ENCODE data around the gene PINLYP. TPM values are rescaled to one million over a fixed set of nuclear protein-coding genes. Genes with fewer than 3 reads are reported as not detected.

Gene PINLYP
- polyA plus RNA-seq, 1 of the 3 experiments (the other 2 are of a cell fraction): 5.5 TPM

- Histone ChIP-seq H3K36me3 (replicated peaks in 1 of 2; ENCODE audit: control insufficient read depth in 1 of 2, insufficient read depth in 2 of 2, low read length in 1 of 2) (peaks cover 0 to 3% of the 10 kb centered on the region in 2 experiments), H3K4me1 (ENCODE audit: control insufficient read depth in 1 of 2, insufficient read depth in 2 of 2, low read depth in 1 of 2, low read length in 1 of 2) (peaks cover 0 to 6% of the 10 kb centered on the region in 2 experiments; a peak in 1 of 4 replicates), H3K27ac (ENCODE audit: low read depth in 2 of 2, low read length in 1 of 2) (no peak overlapping the region), H3K79me2 (ENCODE audit: insufficient read depth) (no peaks in the 10 kb centered on the region; the same call in 1 of the 2 replicates), H3K9me3 (no peaks in the 10 kb centered on the region), H2AFZ (ENCODE audit: low read depth) (no peak overlapping the region), H3K9ac (no peak overlapping the region), H3K27me3 (ENCODE audit: insufficient read depth) (no peaks in the 10 kb centered on the region), H3K4me2 (no peak overlapping the region), H4K20me1 (ENCODE audit: insufficient read depth) (no peaks in the 10 kb centered on the region), H3F3A (replicated peaks; ENCODE audit: insufficient read depth) (peaks cover 4% of the 10 kb centered on the region), H3K9me2 (no peaks in the 10 kb centered on the region), H3K4me3 (ENCODE audit: low read depth in 2 of 2, low read length in 1 of 2) (no peak overlapping the region)
- CTCF ChIA-PET: no interaction called here
- POLR2A ChIA-PET: no interaction called here
- DNase-seq: no peak
- WGBS (ENCODE audit: low lambda C conversion rate): 95% methylated on average over 30 of the region's 30 CpGs
- TF ChIP-seq NRF1 (IDR thresholded peaks at IDR 0.05; ENCODE audit: low read depth, low read length) (no peak), TEAD4 (IDR thresholded peaks at IDR 0.05; ENCODE audit: borderline replicate concordance, insufficient read depth) (no peak), FOXM1 (IDR thresholded peaks at IDR 0.05; ENCODE audit: low read depth) (no peak), FOXJ3 (CRISPR knock-in tag; IDR thresholded peaks at IDR 0.05) (no peak), PBX3 (IDR thresholded peaks at IDR 0.05) (no peak), CHD2 (IDR thresholded peaks at IDR 0.05; ENCODE audit: low read length, partially characterized antibody) (no peak), RFX5 (IDR thresholded peaks at IDR 0.05; ENCODE audit: low read length) (no peak), ELF1 (IDR thresholded peaks at IDR 0.05) (no peak), MAX (IDR thresholded peaks at IDR 0.05; ENCODE audit: low read depth) (no peak), GATA2 (CRISPR knock-in tag; IDR thresholded peaks at IDR 0.05) (no peak), MXI1 (IDR thresholded peaks at IDR 0.05; ENCODE audit: low read depth, low read length) (no peak), EP300 (IDR thresholded peaks at IDR 0.05; ENCODE audit: borderline replicate concordance in 1 of 2, low read depth in 1 of 2, low read length in 1 of 2) (no peak), EZH2phosphoT487 (IDR thresholded peaks at IDR 0.05; ENCODE audit: borderline replicate concordance, low read depth) (no peak), FOSL2 (IDR thresholded peaks at IDR 0.05; ENCODE audit: borderline replicate concordance, low read depth) (no peak), GABPA (IDR thresholded peaks at IDR 0.05; ENCODE audit: low read depth) (no peak), RXRA (IDR thresholded peaks at IDR 0.05; ENCODE audit: borderline replicate concordance, low read depth) (no peak), TCF12 (IDR thresholded peaks at IDR 0.05) (no peak)
Measured at GRCh38 chr19:43624933-43625332, 49.3 kb downstream of the PINLYP start.

- peak; percentile 73 for DNase-seq
Measured at GRCh38 chr19:43625918-43626579, 50.4 kb downstream of the PINLYP start.

More at GRCh38 chr19:43625918-43626579, 50.4 kb downstream of the PINLYP start:
- H3K4me1 ChIP-seq (ENCODE audit: control insufficient read depth in 1 of 2, insufficient read depth in 2 of 2, low read depth in 1 of 2, low read length in 1 of 2): no peaks in the 10 kb centered on the region
- H4K20me1 ChIP-seq (ENCODE audit: insufficient read depth): no peaks in the 10 kb centered on the region
- 85% methylated on average over 25 of the region's 32 CpGs for WGBS (ENCODE audit: low lambda C conversion rate)
- H3K9me3 ChIP-seq: no peaks in the 10 kb centered on the region
- TF ChIP-seq GATA2 (CRISPR knock-in tag; IDR thresholded peaks at IDR 0.05): no peak
- TF ChIP-seq USF1 (IDR thresholded peaks at IDR 0.05; ENCODE audit: borderline replicate concordance, low read depth): no peak
- TF ChIP-seq SMC3 (IDR thresholded peaks at IDR 0.05; ENCODE audit: low read depth, low read length): no peak
- TF ChIP-seq USF2 (IDR thresholded peaks at IDR 0.05; ENCODE audit: borderline replicate concordance, low read depth, low read length): no peak
- TF ChIP-seq NFIC (IDR thresholded peaks at IDR 0.05; ENCODE audit: borderline replicate concordance): no peak
- TF ChIP-seq TEAD4 (IDR thresholded peaks at IDR 0.05; ENCODE audit: borderline replicate concordance, insufficient read depth): no peak
- TF ChIP-seq PBX3 (IDR thresholded peaks at IDR 0.05): no peak
- TF ChIP-seq EZH2phosphoT487 (IDR thresholded peaks at IDR 0.05; ENCODE audit: borderline replicate concordance, low read depth): no peak
- TF ChIP-seq YY1 (IDR thresholded peaks at IDR 0.05; ENCODE audit: low read depth): no peak
- no peak for TF ChIP-seq SIN3A (IDR thresholded peaks at IDR 0.05; ENCODE audit: borderline replicate concordance, low read depth, low read length)
- TF ChIP-seq TCF12 (IDR thresholded peaks at IDR 0.05): no peak
- POLR2A ChIA-PET: no interaction called here
- H3K27me3 ChIP-seq (ENCODE audit: insufficient read depth): no peaks in the 10 kb centered on the region
- no peak overlapping the region for H2AFZ ChIP-seq (ENCODE audit: low read depth)
- H3K79me2 ChIP-seq (ENCODE audit: insufficient read depth): no peaks in the 10 kb centered on the region; the same call in 1 of the 2 replicates
- CTCF ChIA-PET: no interaction called here
- H3K4me3 ChIP-seq (ENCODE audit: low read depth in 2 of 2, low read length in 1 of 2): no peak overlapping the region
- peaks cover 0 to 3% of the 10 kb centered on the region in 2 experiments for H3K36me3 ChIP-seq (replicated peaks in 1 of 2; ENCODE audit: control insufficient read depth in 1 of 2, insufficient read depth in 2 of 2, low read length in 1 of 2)
- H3K9me2 ChIP-seq: no peaks in the 10 kb centered on the region
- no peak overlapping the region for H3K4me2 ChIP-seq
- no peak overlapping the region for H3K9ac ChIP-seq
- peaks cover 4% of the 10 kb centered on the region for H3F3A ChIP-seq (replicated peaks; ENCODE audit: insufficient read depth)
- H3K27ac ChIP-seq (ENCODE audit: low read depth in 2 of 2, low read length in 1 of 2): no peak overlapping the region
